ENCODE data around the gene CPPED1.
A peak's percentile ranks its signal among the peaks of the same experiment; 100 is the strongest.

The CPPED1 gene

DNA sequence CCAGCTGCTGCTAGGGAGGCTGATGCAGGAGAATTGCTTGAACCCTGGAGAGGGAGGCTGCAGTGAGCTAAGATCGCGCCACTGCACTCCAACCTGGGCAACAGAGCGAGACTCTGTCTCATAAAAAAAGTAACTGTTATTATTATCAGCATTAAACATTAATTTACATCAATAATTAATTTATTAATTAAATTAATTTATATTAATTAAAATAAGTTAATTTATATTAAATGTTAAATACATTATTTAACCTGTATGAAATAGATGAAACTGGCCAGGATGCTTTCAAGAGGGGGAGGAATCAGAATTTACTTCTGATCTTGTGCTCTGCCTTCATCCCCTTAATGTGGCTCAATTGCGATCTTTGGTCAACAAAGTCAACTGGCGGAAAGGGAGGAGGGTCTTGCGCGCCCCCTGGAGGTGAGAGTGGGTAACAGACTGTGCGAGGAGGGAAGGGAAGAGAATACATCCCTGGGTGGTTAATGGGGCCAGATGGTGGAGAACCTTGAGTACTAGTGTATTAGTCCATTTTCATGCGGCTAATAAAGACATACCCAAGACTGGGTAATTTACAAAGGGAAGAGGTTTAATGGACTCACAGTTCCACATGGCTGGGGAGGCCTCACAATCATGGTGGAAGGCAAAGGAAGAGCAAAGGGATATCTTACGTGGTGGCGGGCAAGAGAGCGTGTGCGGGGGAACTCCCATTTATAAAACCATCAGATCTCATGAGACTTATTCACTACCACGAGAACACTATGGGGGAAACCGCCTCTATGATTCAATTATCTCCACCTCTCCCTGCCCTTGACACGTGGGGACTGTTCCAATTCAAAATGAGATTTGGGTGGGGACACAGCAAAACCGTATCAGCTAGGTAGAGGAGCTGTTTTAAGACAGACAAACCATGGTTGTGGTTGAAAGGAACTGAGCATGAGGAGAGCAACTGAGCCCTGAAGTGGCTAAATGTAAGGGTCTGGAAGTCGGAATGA lies 15.7 kb upstream of the CPPED1 start:
- H3K4me1 ChIP-seq (ENCODE audit: control insufficient read depth, insufficient read depth, low read length) = no peaks in the 10 kb centered on the region
- CTCF ChIA-PET = interaction anchor here (0.7 to 3.2 kb wide), 10 partner anchors 9 to 784 kb away, joined by 3 to 12 read pairs (median 4); no protein-coding TSS in a partner anchor
- no peak for TF ChIP-seq ZNF560 (tag by site-specific recombination; IDR thresholded peaks at IDR 0.05; ENCODE audit: borderline replicate concordance)
- peak; percentile 27; the same call in 1 of the 2 replicates for TF ChIP-seq ZBTB17 (tag by site-specific recombination; IDR thresholded peaks at IDR 0.05)
- TF ChIP-seq ZNF654 (tag by site-specific recombination; IDR thresholded peaks at IDR 0.05; ENCODE audit: low read depth) = peak; percentile 76
- TF ChIP-seq, protein P1, sequence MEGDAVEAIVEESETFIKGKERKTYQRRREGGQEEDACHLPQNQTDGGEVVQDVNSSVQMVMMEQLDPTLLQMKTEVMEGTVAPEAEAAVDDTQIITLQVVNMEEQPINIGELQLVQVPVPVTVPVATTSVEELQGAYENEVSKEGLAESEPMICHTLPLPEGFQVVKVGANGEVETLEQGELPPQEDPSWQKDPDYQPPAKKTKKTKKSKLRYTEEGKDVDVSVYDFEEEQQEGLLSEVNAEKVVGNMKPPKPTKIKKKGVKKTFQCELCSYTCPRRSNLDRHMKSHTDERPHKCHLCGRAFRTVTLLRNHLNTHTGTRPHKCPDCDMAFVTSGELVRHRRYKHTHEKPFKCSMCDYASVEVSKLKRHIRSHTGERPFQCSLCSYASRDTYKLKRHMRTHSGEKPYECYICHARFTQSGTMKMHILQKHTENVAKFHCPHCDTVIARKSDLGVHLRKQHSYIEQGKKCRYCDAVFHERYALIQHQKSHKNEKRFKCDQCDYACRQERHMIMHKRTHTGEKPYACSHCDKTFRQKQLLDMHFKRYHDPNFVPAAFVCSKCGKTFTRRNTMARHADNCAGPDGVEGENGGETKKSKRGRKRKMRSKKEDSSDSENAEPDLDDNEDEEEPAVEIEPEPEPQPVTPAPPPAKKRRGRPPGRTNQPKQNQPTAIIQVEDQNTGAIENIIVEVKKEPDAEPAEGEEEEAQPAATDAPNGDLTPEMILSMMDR (tag by site-specific recombination; IDR thresholded peaks at IDR 0.05) = peak; percentile 33; the same call in 1 of the 2 replicates
- H3K9me3 ChIP-seq (ENCODE audit: control insufficient read depth, insufficient read depth, low read depth, low read length) = no peaks in the 10 kb centered on the region
- H3K36me3 ChIP-seq (ENCODE audit: control insufficient read depth in 2 of 2, insufficient read depth in 1 of 2, low read length in 2 of 2) = no peaks in the 10 kb centered on the region
- no peak overlapping the region for H3K4me3 ChIP-seq (ENCODE audit: low read depth, low read length)
- no peak overlapping the region for H3K27ac ChIP-seq (ENCODE audit: extremely low read depth, low read depth, low read length)
- POLR2A ChIA-PET = no interaction called here

DNA sequence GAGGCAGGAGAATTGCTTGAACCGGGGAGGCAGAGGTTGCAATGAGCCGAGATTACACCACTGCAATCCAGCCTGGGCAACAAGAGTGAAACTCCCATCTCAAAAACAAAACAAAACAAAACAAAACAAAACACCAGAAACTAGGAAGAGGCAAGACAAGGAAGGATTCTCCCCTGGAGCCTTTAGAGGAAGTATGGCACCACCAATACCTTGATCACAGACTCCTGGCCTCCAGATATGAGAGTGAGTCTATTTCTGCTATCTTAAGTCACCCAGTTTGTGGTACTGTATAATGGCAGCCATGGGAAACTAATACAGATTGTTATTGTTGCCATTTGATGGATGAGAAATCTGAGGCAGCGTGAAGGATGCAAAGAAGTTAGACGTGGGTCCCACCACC lies 14.6 kb upstream of the CPPED1 start:
- no peaks in the 10 kb centered on the region for H3K9me3 ChIP-seq (ENCODE audit: control insufficient read depth, insufficient read depth, low read depth, low read length)
- H3K4me1 ChIP-seq (ENCODE audit: control insufficient read depth, insufficient read depth, low read length) = no peaks in the 10 kb centered on the region
- POLR2A ChIA-PET = no interaction called here
- CTCF ChIA-PET = interaction anchor here (0.7 to 3.2 kb wide), 6 partner anchors 11 to 364 kb away, joined by 3 to 12 read pairs (median 6); no protein-coding TSS in a partner anchor
- TF ChIP-seq ZFP37 (tag by site-specific recombination; IDR thresholded peaks at IDR 0.05) (no peak), KLF9 (tag by site-specific recombination; IDR thresholded peaks at IDR 0.05; ENCODE audit: low read depth) (no peak), YY1 (tag by site-specific recombination; IDR thresholded peaks at IDR 0.05) (no peak), BCL11A (tag by site-specific recombination; IDR thresholded peaks at IDR 0.05; ENCODE audit: low read depth) (no peak), HOXD13 (CRISPR knock-in tag; IDR thresholded peaks at IDR 0.05; ENCODE audit: borderline replicate concordance) (no peak), ZNF140 (tag by site-specific recombination; IDR thresholded peaks at IDR 0.05) (no peak), ZNF416 (tag by site-specific recombination; IDR thresholded peaks at IDR 0.05) (no peak), PRDM1 (tag by site-specific recombination; IDR thresholded peaks at IDR 0.05) (no peak), ZBTB1 (tag by site-specific recombination; IDR thresholded peaks at IDR 0.05) (no peak), ZNF214 (tag by site-specific recombination; IDR thresholded peaks at IDR 0.05; ENCODE audit: borderline replicate concordance) (no peak), ZNF843 (tag by site-specific recombination; IDR thresholded peaks at IDR 0.05) (no peak), ZNF302 (tag by site-specific recombination; IDR thresholded peaks at IDR 0.05; ENCODE audit: low read depth) (no peak), ZNF169 (tag by site-specific recombination; IDR thresholded peaks at IDR 0.05) (no peak), ZBTB17 (tag by site-specific recombination; IDR thresholded peaks at IDR 0.05) (no peak), ZNF121 (tag by site-specific recombination; IDR thresholded peaks at IDR 0.05) (no peak), ZNF184 (tag by site-specific recombination; IDR thresholded peaks at IDR 0.05) (no peak)
- TF ChIP-seq, protein P2, sequence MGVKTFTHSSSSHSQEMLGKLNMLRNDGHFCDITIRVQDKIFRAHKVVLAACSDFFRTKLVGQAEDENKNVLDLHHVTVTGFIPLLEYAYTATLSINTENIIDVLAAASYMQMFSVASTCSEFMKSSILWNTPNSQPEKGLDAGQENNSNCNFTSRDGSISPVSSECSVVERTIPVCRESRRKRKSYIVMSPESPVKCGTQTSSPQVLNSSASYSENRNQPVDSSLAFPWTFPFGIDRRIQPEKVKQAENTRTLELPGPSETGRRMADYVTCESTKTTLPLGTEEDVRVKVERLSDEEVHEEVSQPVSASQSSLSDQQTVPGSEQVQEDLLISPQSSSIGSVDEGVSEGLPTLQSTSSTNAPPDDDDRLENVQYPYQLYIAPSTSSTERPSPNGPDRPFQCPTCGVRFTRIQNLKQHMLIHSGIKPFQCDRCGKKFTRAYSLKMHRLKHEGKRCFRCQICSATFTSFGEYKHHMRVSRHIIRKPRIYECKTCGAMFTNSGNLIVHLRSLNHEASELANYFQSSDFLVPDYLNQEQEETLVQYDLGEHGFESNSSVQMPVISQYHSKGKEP (tag by site-specific recombination; IDR thresholded peaks at IDR 0.05) = no peak
- TF ChIP-seq, protein P3, sequence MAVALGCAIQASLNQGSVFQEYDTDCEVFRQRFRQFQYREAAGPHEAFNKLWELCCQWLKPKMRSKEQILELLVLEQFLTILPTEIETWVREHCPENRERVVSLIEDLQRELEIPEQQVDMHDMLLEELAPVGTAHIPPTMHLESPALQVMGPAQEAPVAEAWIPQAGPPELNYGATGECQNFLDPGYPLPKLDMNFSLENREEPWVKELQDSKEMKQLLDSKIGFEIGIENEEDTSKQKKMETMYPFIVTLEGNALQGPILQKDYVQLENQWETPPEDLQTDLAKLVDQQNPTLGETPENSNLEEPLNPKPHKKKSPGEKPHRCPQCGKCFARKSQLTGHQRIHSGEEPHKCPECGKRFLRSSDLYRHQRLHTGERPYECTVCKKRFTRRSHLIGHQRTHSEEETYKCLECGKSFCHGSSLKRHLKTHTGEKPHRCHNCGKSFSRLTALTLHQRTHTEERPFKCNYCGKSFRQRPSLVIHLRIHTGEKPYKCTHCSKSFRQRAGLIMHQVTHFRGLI (tag by site-specific recombination; IDR thresholded peaks at IDR 0.05) = no peak
- H3K36me3 ChIP-seq (ENCODE audit: control insufficient read depth in 2 of 2, insufficient read depth in 1 of 2, low read length in 2 of 2) = no peaks in the 10 kb centered on the region
- H3K27ac ChIP-seq (ENCODE audit: extremely low read depth, low read depth, low read length) = no peak overlapping the region
- no peak overlapping the region for H3K4me3 ChIP-seq (ENCODE audit: low read depth, low read length)
